Left renal cortex interstitium (tissue), 4 donors: Measurements from ENCODE around the gene ELN. TPM values are rescaled to one million over a fixed set of nuclear protein-coding genes. Genes with fewer than 3 reads are reported as not detected.
A peak's percentile ranks its signal among the peaks of the same experiment; 100 is the strongest.

Experiments
- DNase-seq, 4 donors: peaks; one replicate each; pipeline ENCODE4 v3.0.0-alpha.2; 2013; ENCODE audit warnings: low read depth in 4 of 4, low spot score in 2 of 4, missing footprints in 1 of 4
- polyA plus RNA-seq, 4 donors: library from polyadenylated mRNA; unstranded; fragments of 120-200 nt; gene quantifications; one replicate each; pipeline ENCODE4 v1.2.1, GENCODE V29; 2013; ENCODE audit not compliant: insufficient read length in 4 of 4

ELN gene
- polyA plus RNA-seq, 4 donors: 63.5 to 130 (median 77.1) TPM

DNA sequence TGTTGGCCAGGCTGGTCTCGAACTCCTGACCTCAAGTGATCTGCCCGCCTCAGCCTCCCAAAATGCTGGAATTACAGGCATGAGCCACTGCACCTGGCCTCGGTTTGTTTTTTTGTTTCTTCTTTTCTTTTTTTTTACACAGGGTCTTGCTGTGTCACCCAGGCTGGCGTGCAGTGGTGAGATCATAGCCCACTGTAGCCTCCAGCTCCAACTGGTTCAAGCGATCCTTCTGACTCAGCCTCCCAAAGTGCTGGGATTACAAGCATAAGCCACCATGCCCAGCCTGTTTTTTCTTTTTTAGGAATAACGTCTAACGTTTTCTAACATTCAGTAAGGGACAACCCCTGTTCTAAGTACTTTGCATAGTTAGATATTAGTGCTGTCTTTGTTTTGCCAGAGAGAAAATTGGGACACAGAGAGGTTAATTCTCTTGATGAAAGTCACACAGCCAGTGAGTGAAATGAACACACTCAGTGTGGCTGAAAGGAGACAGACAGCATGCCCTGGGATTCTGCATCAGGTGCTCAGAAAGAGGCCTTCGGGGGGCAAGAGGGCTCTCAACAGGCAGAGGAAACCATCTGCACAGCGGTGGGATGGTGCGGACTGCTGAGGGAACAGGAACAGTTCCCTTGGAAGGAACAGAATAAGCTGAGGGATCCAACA, 59.9 kb downstream of the ELN start:
- DNase-seq: no peak

GRCh38 chr7:74092321-74092963, 64.5 kb downstream of the ELN start:
- DNase-seq: no peak

- DNase-seq: no peak
Measured at GRCh38 chr7:74092964-74093471, 65.0 kb downstream of the ELN start.

DNA sequence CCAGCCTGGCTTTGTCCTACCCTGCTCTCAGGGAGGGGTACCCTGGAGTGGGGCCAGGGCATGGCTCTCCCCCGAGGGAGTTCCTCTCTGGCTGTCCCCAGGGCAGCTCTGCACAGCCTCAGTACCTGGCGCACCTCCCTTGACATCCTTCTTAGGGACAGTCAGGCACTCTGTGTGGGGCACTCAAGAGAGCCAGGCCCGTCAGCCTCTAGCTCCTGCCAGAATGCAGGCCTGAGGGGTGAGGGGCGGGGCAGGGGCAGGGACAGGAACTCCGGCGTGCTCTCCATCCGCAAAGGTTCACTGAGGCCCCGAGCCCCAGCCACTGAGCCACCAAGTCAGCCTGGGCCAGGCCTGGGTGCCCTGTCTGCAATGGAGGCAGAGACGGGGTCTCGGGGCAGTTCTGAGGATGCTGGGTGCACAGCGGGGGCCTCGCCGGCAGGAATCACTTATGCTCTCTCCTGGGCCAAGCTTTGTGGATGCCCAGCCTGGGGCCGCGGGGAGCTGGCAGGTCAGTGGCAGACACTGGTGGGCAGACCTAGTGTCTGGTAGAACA, 65.8 kb downstream of the ELN start:
- DNase-seq: no peak

- DNase-seq: peak in 1 of 4 donors; percentile 36
Measured at GRCh38 chr7:74094224-74095101, 66.5 kb downstream of the ELN start.

- no peak for DNase-seq
Measured at GRCh38 chr7:74095135-74095534, 67.2 kb downstream of the ELN start.

- DNase-seq: no peak
Measured at GRCh38 chr7:74097937-74098614, 70.1 kb downstream of the ELN start.

GRCh38 chr7:74099031-74099430, 71.1 kb downstream of the ELN start:
- no peak for DNase-seq

GRCh38 chr7:74101061-74101681, 73.2 kb downstream of the ELN start:
- DNase-seq: no peak

DNA sequence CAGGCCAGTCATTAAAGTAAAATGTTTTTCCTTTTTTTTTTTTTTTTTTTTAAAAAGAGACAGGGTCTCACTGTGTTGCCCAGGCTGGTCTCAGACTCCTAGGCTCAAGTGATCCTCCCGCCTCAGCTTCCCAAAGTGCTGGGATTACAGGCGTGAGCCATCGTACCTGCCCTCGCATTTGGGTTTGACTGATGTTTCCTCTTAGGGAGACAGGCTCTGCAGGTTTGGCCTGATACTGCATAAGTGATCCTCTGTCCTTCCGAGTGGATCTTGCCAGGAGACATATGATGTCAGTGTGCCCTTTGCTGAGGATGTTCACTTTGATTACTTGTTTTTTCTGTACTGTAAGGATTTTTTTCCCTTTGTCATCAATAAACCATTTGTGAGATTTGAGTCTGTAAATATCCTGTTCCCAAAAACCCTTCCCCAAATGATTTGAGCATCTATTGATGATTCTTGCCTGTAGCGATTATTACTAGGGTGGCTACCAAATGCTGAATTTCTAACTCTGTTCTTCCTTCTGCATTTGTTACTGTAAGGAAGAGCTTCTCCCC, 75.3 kb downstream of the ELN start:
- DNase-seq: no peak

- peak in 1 of 4 donors; percentile 36 for DNase-seq
Measured at GRCh38 chr7:74104702-74105101, 76.7 kb downstream of the ELN start.

DNA sequence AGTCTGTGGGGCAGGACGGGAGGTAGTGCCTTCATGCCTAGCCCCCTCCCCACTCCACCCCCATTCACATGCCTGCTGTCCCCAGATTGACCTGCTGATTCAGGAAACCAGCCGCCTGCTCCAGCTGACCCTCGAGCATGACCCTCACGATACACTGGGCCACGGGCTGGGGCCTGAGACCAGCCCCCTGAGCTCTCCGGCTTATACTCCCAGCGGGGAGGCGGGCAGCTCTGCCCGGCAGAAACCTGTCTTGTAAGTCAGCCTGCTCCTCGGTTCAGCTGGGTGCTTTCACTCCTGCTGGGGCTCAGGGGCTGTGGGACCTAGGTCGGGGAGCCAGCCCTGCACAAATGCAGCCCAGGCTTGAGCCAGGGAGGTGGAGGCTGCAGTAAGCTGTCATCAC, 78.0 kb downstream of the ELN start:
- DNase-seq: no peak

- DNase-seq: no peak
Measured at GRCh38 chr7:74106846-74107245, 78.9 kb downstream of the ELN start.

GRCh38 chr7:74115326-74115725, 87.4 kb downstream of the ELN start:
- no peak for DNase-seq

DNA sequence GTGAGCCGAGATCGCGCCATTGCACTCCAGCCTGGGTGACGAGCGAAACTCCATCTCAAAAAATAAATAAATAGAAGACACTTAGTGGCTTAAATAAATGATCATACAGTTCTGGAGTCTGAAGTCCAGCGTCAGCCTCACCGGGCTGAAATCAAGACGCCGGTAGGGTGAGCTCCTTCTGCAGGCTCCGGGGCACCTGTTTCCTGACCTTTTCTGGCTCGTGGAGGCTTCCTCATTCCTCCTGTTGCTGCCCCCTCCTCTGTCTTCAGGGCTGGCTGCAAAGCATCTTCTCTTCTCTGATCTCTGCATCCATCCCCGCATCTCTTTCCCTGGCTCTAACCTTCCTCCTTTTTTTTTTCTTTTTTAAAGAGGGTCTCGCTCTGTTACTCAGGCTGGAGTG, 88.4 kb downstream of the ELN start:
- no peak for DNase-seq

Other genes starting within 250 kb of the ELN start
- 100 to 1,000 TPM in 1 of 4 donors, 10 to 100 TPM in 3; 57.5 to 104 (median 96.4) TPM for gene CLDN4, start 197.2 kb upstream of the ELN start, polyA plus RNA-seq
- 10 to 100 TPM in 2 of 4 donors, 1 to 10 TPM in 2; 3.6 to 17.9 (median 10.1) TPM for gene METTL27, start 185.7 kb upstream of the ELN start, polyA plus RNA-seq
- not detected for gene TMEM270, start 167.0 kb upstream of the ELN start, polyA plus RNA-seq
- gene LIMK1, start 55.6 kb downstream of the ELN start, polyA plus RNA-seq: 10 to 100 TPM; 20.3 to 30.6 (median 24.6) TPM
- gene EIF4H, start 146.2 kb downstream of the ELN start, polyA plus RNA-seq: 100 to 1,000 TPM; 278 to 294 (median 293) TPM
- 1 to 10 TPM; 2.5 to 4.3 (median 3.2) TPM for gene LAT2, start 181.8 kb downstream of the ELN start, polyA plus RNA-seq
- 10 to 100 TPM; 41.1 to 48.8 (median 43.8) TPM for gene RFC2, start 226.2 kb downstream of the ELN start, polyA plus RNA-seq